Neuronal stem cell (in vitro differentiated cells): ENCODE data around the gene LRRC59.

Experiments
- DNase-seq: peaks from one replicate; pipeline ENCODE4 v3.0.0-alpha.2; 2013; ENCODE audit warnings: low spot score
- H2AFZ ChIP-seq: one replicate; pipeline ENCODE4 v1.6.1; 2013; ENCODE audit warnings: mild to moderate bottlenecking, low read length, inconsistent platforms
- H2AK5ac ChIP-seq: 2 replicates; pipeline ENCODE4 v1.6.1; 2013; ENCODE audit warnings: low read depth, mild to moderate bottlenecking, inconsistent platforms, low read length, moderate library complexity, mixed read lengths
- H2BK120ac ChIP-seq: 2 replicates; pipeline ENCODE4 v1.6.1; 2013; ENCODE audit warnings: low read depth, mild to moderate bottlenecking, inconsistent platforms, low read length, moderate library complexity, mixed read lengths
- H2BK12ac ChIP-seq: one replicate; pipeline ENCODE4 v1.6.1; 2013; ENCODE audit warnings: low read length, inconsistent platforms
- H2BK15ac ChIP-seq: 2 replicates; pipeline ENCODE4 v1.6.1; 2013; ENCODE audit warnings: mild to moderate bottlenecking, low read length, inconsistent platforms, mixed read lengths
- H2BK5ac ChIP-seq: one replicate; pipeline ENCODE4 v1.6.1; 2013; ENCODE audit warnings: inconsistent platforms, mild to moderate bottlenecking, low read length, moderate library complexity
- H3K14ac ChIP-seq: one replicate; pipeline ENCODE4 v1.6.1; 2013; ENCODE audit warnings: low read length, inconsistent platforms
- H3K18ac ChIP-seq: 2 replicates; pipeline ENCODE4 v1.6.1; 2013; ENCODE audit warnings: low read length, inconsistent platforms
- H3K23ac ChIP-seq: 2 replicates; pipeline ENCODE4 v1.6.1; 2013; ENCODE audit warnings: low read depth, mild to moderate bottlenecking, mixed read lengths, low read length, inconsistent platforms; ENCODE audit not compliant: poor library complexity
- H3K27ac ChIP-seq: replicated peaks from 3 replicates; pipeline ENCODE4 v1.5.1; 2013; ENCODE audit warnings: low read length, inconsistent platforms
- H3K27me3 ChIP-seq, 3 experiments: 2 replicates each; pipeline ENCODE4 v1.6.1; 2013; ENCODE audit warnings: low read length in 3 of 3, mild to moderate bottlenecking in 2 of 3, inconsistent platforms in 1 of 3, low read depth in 1 of 3, mixed read lengths in 1 of 3, moderate library complexity in 1 of 3; ENCODE audit not compliant: control insufficient read depth in 3 of 3, insufficient read depth in 3 of 3
- H3K36me3 ChIP-seq, 2 donors: replicated peaks in 1 of 2; 2 replicates each; pipeline ENCODE4 v1.6.1; 2013; ENCODE audit warnings: low read length in 2 of 2; ENCODE audit not compliant: control insufficient read depth in 2 of 2, insufficient read depth in 2 of 2
- H3K4ac ChIP-seq: 2 replicates; pipeline ENCODE4 v1.6.1; 2013; ENCODE audit warnings: inconsistent platforms, mild to moderate bottlenecking, low read length, moderate library complexity
- H3K4me1 ChIP-seq, 2 donors: 1 replicate in 1 of 2; 2 replicates in 1 of 2; pipeline ENCODE4 v1.6.1; 2013; ENCODE audit warnings: low read length in 2 of 2, low read depth in 1 of 2; ENCODE audit not compliant: control insufficient read depth in 2 of 2, insufficient read depth in 1 of 2
- H3K4me2 ChIP-seq: one replicate; pipeline ENCODE4 v1.6.1; 2013; ENCODE audit warnings: mild to moderate bottlenecking, low read length, inconsistent platforms; ENCODE audit not compliant: insufficient read depth, poor library complexity, severe bottlenecking
- H3K4me3 ChIP-seq, 2 donors: 2 replicates each; pipeline ENCODE4 v1.5.1; 2013; ENCODE audit warnings: low read length in 2 of 2, mild to moderate bottlenecking in 2 of 2, inconsistent platforms in 1 of 2, moderate library complexity in 1 of 2
- H3K79me1 ChIP-seq: one replicate; pipeline ENCODE4 v1.6.1; 2013; ENCODE audit warnings: low read depth, mild to moderate bottlenecking, inconsistent platforms, low read length, moderate library complexity
- H3K9ac ChIP-seq: one replicate; pipeline ENCODE4 v1.6.1; 2013; ENCODE audit warnings: mild to moderate bottlenecking, low read depth, low read length, inconsistent platforms; ENCODE audit not compliant: poor library complexity
- H3K9me3 ChIP-seq, 2 donors: replicated peaks in 1 of 2; 2 replicates each; pipeline versions ENCODE3 to v1.6.1; 2013; ENCODE audit warnings: low read length in 2 of 2, mild to moderate bottlenecking in 2 of 2, inconsistent platforms in 1 of 2, low read depth in 1 of 2, mixed read lengths in 1 of 2, moderate library complexity in 1 of 2; ENCODE audit not compliant: control insufficient read depth in 2 of 2, insufficient read depth in 1 of 2
- H4K8ac ChIP-seq: one replicate; pipeline ENCODE4 v1.6.1; 2013; ENCODE audit warnings: low read depth, mild to moderate bottlenecking, inconsistent platforms, low read length, moderate library complexity
- H4K91ac ChIP-seq: one replicate; pipeline ENCODE4 v1.6.1; 2013; ENCODE audit warnings: low read length, low read depth, mild to moderate bottlenecking, inconsistent platforms; ENCODE audit not compliant: poor library complexity
- WGBS, 2 donors: extraction: QIAGEN DNeasy Blood & Tissue Kit; methylation state at CpG; one replicate each; pipeline ENCODE4 v1.1.7; 2013; ENCODE audit warnings: missing lambda C conversion rate in 2 of 2, mixed read lengths in 1 of 2; ENCODE audit not compliant: insufficient read length in 2 of 2, insufficient replicate concordance in 1 of 2; ENCODE audit errors: extremely low coverage in 2 of 2; 5-methylcytosine and 5-hydroxymethylcytosine counted together

The LRRC59 gene

GRCh38 chr17:50360486-50361115 lies 36.7 kb downstream of the LRRC59 start:
- no peak overlapping the region for H3K27ac ChIP-seq
- H4K8ac ChIP-seq, result no peak overlapping the region
- WGBS, 2 donors, result no CpG with 5 or more reads among the region's 11 CpGs
- H3K79me1 ChIP-seq, result peaks cover 12% of the 10 kb centered on the region
- H3K14ac ChIP-seq, result no peak overlapping the region
- no peak overlapping the region for H3K9ac ChIP-seq
- no peak overlapping the region for H2BK15ac ChIP-seq
- H2AK5ac ChIP-seq, result no peak overlapping the region
- no peak overlapping the region for H3K18ac ChIP-seq
- peaks cover 20 to 32% of the 10 kb centered on the region in 2 donors for H3K4me1 ChIP-seq
- no peak overlapping the region for H2BK120ac ChIP-seq
- no peak for DNase-seq
- H3K36me3 ChIP-seq, result peaks cover 34 to 58% of the 10 kb centered on the region in 2 donors
- H3K4me2 ChIP-seq, result no peak overlapping the region
- no peak overlapping the region for H3K4ac ChIP-seq
- H3K9me3 ChIP-seq, result no peaks in the 10 kb centered on the region
- no peak overlapping the region for H2AFZ ChIP-seq
- no peak overlapping the region for H2BK12ac ChIP-seq
- no peak overlapping the region for H4K91ac ChIP-seq
- no peak overlapping the region for H3K4me3 ChIP-seq
- H3K27me3 ChIP-seq, result no peaks in the 10 kb centered on the region
- no peak overlapping the region for H3K23ac ChIP-seq
- no peak overlapping the region for H2BK5ac ChIP-seq

DNA sequence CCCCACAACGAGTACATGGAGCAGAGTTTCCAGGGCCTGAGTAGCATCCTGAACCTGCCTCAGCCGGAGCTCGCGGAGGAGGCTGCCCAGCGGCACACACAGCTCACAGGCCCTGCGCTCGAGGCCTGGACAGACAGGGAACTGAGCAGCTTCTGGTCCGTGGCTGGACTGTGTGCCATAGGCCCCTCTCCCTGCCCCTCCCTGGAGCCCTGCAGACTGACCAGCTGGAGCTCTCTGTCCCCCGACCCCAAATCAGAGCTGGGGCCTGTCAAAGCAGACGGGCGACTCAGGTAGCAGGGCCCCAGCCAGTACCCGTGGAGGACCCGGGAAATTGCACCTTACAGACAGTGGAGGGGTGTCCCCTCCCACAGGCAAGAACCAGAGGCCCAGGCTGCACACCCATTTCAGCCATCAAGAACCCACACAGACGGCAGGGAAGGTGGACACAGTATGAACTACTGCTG lies 37.3 kb downstream of the LRRC59 start:
- Histone ChIP-seq H3K4me1 (peaks cover 20 to 26% of the 10 kb centered on the region in 2 donors), H3K79me1 (peaks cover 12% of the 10 kb centered on the region), H3K9me3 (no peaks in the 10 kb centered on the region), H3K27ac (no peak overlapping the region), H3K27me3 (no peaks in the 10 kb centered on the region), H4K91ac (no peak overlapping the region), H2BK15ac (no peak overlapping the region), H3K18ac (no peak overlapping the region), H2AFZ (no peak overlapping the region), H4K8ac (no peak overlapping the region), H2BK120ac (no peak overlapping the region), H3K23ac (no peak overlapping the region), H3K14ac (no peak overlapping the region), H3K36me3 (peaks cover 40 to 60% of the 10 kb centered on the region in 2 donors), H2BK5ac (no peak overlapping the region), H3K9ac (no peak overlapping the region), H2AK5ac (no peak overlapping the region), H2BK12ac (no peak overlapping the region), H3K4me2 (no peak overlapping the region), H3K4ac (no peak overlapping the region), H3K4me3 (no peak overlapping the region)
- no CpG with 5 or more reads among the region's 14 CpGs for WGBS, 2 donors
- no peak for DNase-seq

GRCh38 chr17:50359005-50359699 lies 38.2 kb downstream of the LRRC59 start:
- WGBS, 2 donors, result no CpG with 5 or more reads among the region's 5 CpGs
- Histone ChIP-seq H2BK15ac (no peak overlapping the region), H3K4me1 (peaks cover 14 to 18% of the 10 kb centered on the region in 2 donors), H2AK5ac (no peak overlapping the region), H2BK120ac (no peak overlapping the region), H3K79me1 (peaks cover 13% of the 10 kb centered on the region), H3K9ac (peak overlapping the region; percentile 72), H3K4me3 (no peak overlapping the region), H2BK12ac (no peak overlapping the region), H3K36me3 (peaks cover 49 to 69% of the 10 kb centered on the region in 2 donors), H3K27ac (no peak overlapping the region), H3K18ac (no peak overlapping the region), H3K4me2 (no peak overlapping the region), H3K27me3 (no peaks in the 10 kb centered on the region), H2AFZ (no peak overlapping the region), H2BK5ac (no peak overlapping the region), H4K8ac (no peak overlapping the region), H3K23ac (no peak overlapping the region), H4K91ac (no peak overlapping the region), H3K14ac (no peak overlapping the region), H3K9me3 (no peaks in the 10 kb centered on the region), H3K4ac (no peak overlapping the region)
- DNase-seq, result no peak

- no peak overlapping the region for H2AK5ac ChIP-seq
- no peak overlapping the region for H4K8ac ChIP-seq
- H4K91ac ChIP-seq, result no peak overlapping the region
- no peak overlapping the region for H2AFZ ChIP-seq
- H3K27ac ChIP-seq, result no peak overlapping the region
- no peak overlapping the region for H2BK5ac ChIP-seq
- H3K9ac ChIP-seq, result no peak overlapping the region
- H3K4me2 ChIP-seq, result no peak overlapping the region
- WGBS, 2 donors, result no CpG with 5 or more reads among the region's 17 CpGs
- no peak for DNase-seq
- H3K18ac ChIP-seq, result no peak overlapping the region
- no peak overlapping the region for H2BK12ac ChIP-seq
- peaks cover 7 to 9% of the 10 kb centered on the region in 2 donors for H3K4me1 ChIP-seq
- H3K4ac ChIP-seq, result no peak overlapping the region
- no peak overlapping the region for H3K23ac ChIP-seq
- H3K36me3 ChIP-seq, result peaks cover 57 to 79% of the 10 kb centered on the region in 2 donors
- H3K27me3 ChIP-seq, result no peaks in the 10 kb centered on the region
- no peak overlapping the region for H2BK15ac ChIP-seq
- H3K4me3 ChIP-seq, result no peak overlapping the region
- peaks cover 17% of the 10 kb centered on the region for H3K79me1 ChIP-seq
- no peaks in the 10 kb centered on the region for H3K9me3 ChIP-seq
- H2BK120ac ChIP-seq, result no peak overlapping the region
- no peak overlapping the region for H3K14ac ChIP-seq
These were observed 39.1 kb downstream of the LRRC59 start for GRCh38 chr17:50358177-50358576.
